H1 (cell line): ENCODE data around the gene PRPF6. TPM values are rescaled to one million over a fixed set of nuclear protein-coding genes. Genes with fewer than 3 reads are reported as not detected.

Source experiments
- CTCF ChIA-PET: fragments of 300-600 bp; sonication (Branson Sonifier 250); formaldehyde crosslinking; loops from one replicate; lab custom pipeline; 2021; ENCODE audit not compliant: partially characterized antibody; lab: Charles Lee
- POLR2A ChIA-PET: fragments of 300-600 bp; sonication (Branson Sonifier 250); formaldehyde crosslinking; loops from one replicate; lab custom pipeline; 2021; ENCODE audit warnings: inconsistent platforms; ENCODE audit not compliant: partially characterized antibody; lab: Charles Lee
- DNase-seq, 2 experiments: peaks; one replicate each; pipeline versions ENCODE4 v3.0.0 to v3.0.0-alpha.2; 2010 to 2022; ENCODE audit warnings: low spot score in 2 of 2, low read depth in 1 of 2, mixed read lengths in 1 of 2
- FAIRE-seq: peaks from 2 replicates; lab custom pipeline; 2011; peaks lifted over from hg19 to GRCh38; lab: Jason Lieb, UNC
- H2AFZ ChIP-seq: 2 replicates; pipeline ENCODE4 v1.8.1; 2012; ENCODE audit warnings: low read length, inconsistent platforms
- H2AK5ac ChIP-seq: 2 replicates; pipeline ENCODE4 v1.6.1; 2013; ENCODE audit warnings: low read depth, low read length
- H2BK120ac ChIP-seq: replicated peaks from 2 replicates; pipeline ENCODE3; 2013; ENCODE audit warnings: low read depth, low read length, inconsistent platforms
- H2BK12ac ChIP-seq: 2 replicates; pipeline ENCODE4 v1.6.1; 2013; ENCODE audit warnings: low read depth, low read length
- H2BK15ac ChIP-seq: 2 replicates; pipeline ENCODE4 v1.6.1; 2013; ENCODE audit warnings: low read length
- H2BK20ac ChIP-seq: 2 replicates; pipeline ENCODE4 v1.6.1; 2013; ENCODE audit warnings: low read length
- H2BK5ac ChIP-seq: 2 replicates; pipeline ENCODE4 v1.6.1; 2013; ENCODE audit warnings: low read depth, low read length
- H3K14ac ChIP-seq: 2 replicates; pipeline ENCODE4 v1.6.1; 2013; ENCODE audit warnings: inconsistent platforms; ENCODE audit not compliant: insufficient read length
- H3K18ac ChIP-seq: 2 replicates; pipeline ENCODE4 v1.6.1; 2013; ENCODE audit warnings: low read length; ENCODE audit errors: extremely low read depth
- H3K23ac ChIP-seq: 2 replicates; pipeline ENCODE4 v1.6.1; 2013; ENCODE audit warnings: inconsistent platforms; ENCODE audit not compliant: insufficient read length
- H3K23me2 ChIP-seq: 2 replicates; pipeline ENCODE4 v1.6.1; 2013; ENCODE audit warnings: low read depth, low read length
- H3K27ac ChIP-seq: 2 replicates; pipeline ENCODE4 v1.6.1; 2011; ENCODE audit warnings: low read depth, low read length, inconsistent platforms
- H3K27me3 ChIP-seq, 4 experiments: replicated peaks in 1 of 4; 1 replicate in 1 of 4; 2 replicates in 3 of 4; pipeline versions ENCODE4 v1.6.1 to v1.8.1; 2011 to 2013; ENCODE audit warnings: low read length in 3 of 4, mild to moderate bottlenecking in 3 of 4, inconsistent platforms in 2 of 4, mixed read lengths in 2 of 4, moderate library complexity in 1 of 4; ENCODE audit not compliant: control insufficient read depth in 3 of 4, insufficient read depth in 3 of 4; ENCODE audit errors: extremely low read depth in 1 of 4
- H3K36me3 ChIP-seq, 4 experiments: 2 replicates each; pipeline versions ENCODE4 v1.6.1 to v1.8.1; 2011 to 2013; ENCODE audit warnings: mild to moderate bottlenecking in 4 of 4, low read length in 3 of 4, moderate library complexity in 2 of 4, control low read depth in 1 of 4, inconsistent platforms in 1 of 4; ENCODE audit not compliant: insufficient read depth in 4 of 4, control insufficient read depth in 2 of 4
- H3K4ac ChIP-seq: replicated peaks from 2 replicates; pipeline ENCODE3; 2013; ENCODE audit warnings: low read length, low read depth, mixed read lengths, inconsistent platforms; ENCODE audit not compliant: insufficient read length
- H3K4me1 ChIP-seq, 4 experiments: replicated peaks in 1 of 4; 1 replicate in 1 of 4; 2 replicates in 3 of 4; pipeline versions ENCODE4 v1.6.1 to v1.8.1; 2011 to 2013; ENCODE audit warnings: low read length in 3 of 4, inconsistent platforms in 2 of 4, mixed read lengths in 1 of 4; ENCODE audit not compliant: insufficient read depth in 4 of 4, control insufficient read depth in 3 of 4
- H3K4me2 ChIP-seq, 2 experiments: 2 replicates each; pipeline versions ENCODE4 v1.6.1 to v1.8.1; 2011 to 2013; ENCODE audit warnings: low read depth in 2 of 2, low read length in 2 of 2, control low read depth in 1 of 2, inconsistent platforms in 1 of 2, mild to moderate bottlenecking in 1 of 2; ENCODE audit not compliant: insufficient read depth in 1 of 2
- H3K4me3 ChIP-seq, 4 experiments: fragments of 200-600, 300-600 bp in 1 of 4; sonication (generic), shearing (Covaris generic), sonication (Bioruptor Twin) in 1 of 4; 2 replicates each; pipeline versions ENCODE4 v1.5.1 to v1.8.1; 2011 to 2016; ENCODE audit warnings: low read length in 4 of 4, low read depth in 3 of 4, control low read depth in 2 of 4, inconsistent platforms in 2 of 4, mild to moderate bottlenecking in 2 of 4, mixed read lengths in 1 of 4, moderate library complexity in 1 of 4; ENCODE audit not compliant: insufficient read depth in 2 of 4; ENCODE audit errors: extremely low read depth in 1 of 4
- H3K56ac ChIP-seq: replicated peaks from 2 replicates; pipeline ENCODE3; 2013; ENCODE audit warnings: low read depth, mild to moderate bottlenecking, mixed read lengths, low read length, inconsistent platforms; ENCODE audit not compliant: insufficient read length
- H3K79me1 ChIP-seq: 2 replicates; pipeline ENCODE4 v1.6.1; 2013; ENCODE audit warnings: low read depth, low read length, control low read depth
- H3K79me2 ChIP-seq, 2 experiments: 2 replicates each; pipeline versions ENCODE4 v1.6.1 to v1.8.1; 2012 to 2013; ENCODE audit warnings: low read length in 2 of 2, mild to moderate bottlenecking in 2 of 2, inconsistent platforms in 1 of 2; ENCODE audit not compliant: insufficient read depth in 2 of 2, control insufficient read depth in 1 of 2
- H3K9ac ChIP-seq, 4 experiments: replicated peaks in 1 of 4; 1 replicate in 1 of 4; 2 replicates in 3 of 4; pipeline versions ENCODE4 v1.6.1 to v1.8.1; 2011 to 2013; ENCODE audit warnings: low read depth in 3 of 4, low read length in 3 of 4, control low read depth in 2 of 4, mild to moderate bottlenecking in 2 of 4, moderate library complexity in 2 of 4, inconsistent platforms in 1 of 4; ENCODE audit errors: extremely low read depth in 1 of 4
- H3K9me3 ChIP-seq, 2 experiments: 2 replicates each; pipeline versions ENCODE4 v1.6.1 to v1.8.1; 2012 to 2013; ENCODE audit warnings: mild to moderate bottlenecking in 2 of 2, moderate library complexity in 2 of 2, control low read depth in 1 of 2, inconsistent platforms in 1 of 2, low read depth in 1 of 2, low read length in 1 of 2, mixed read lengths in 1 of 2; ENCODE audit not compliant: insufficient read depth in 2 of 2
- H4K20me1 ChIP-seq, 2 experiments: replicated peaks in 1 of 2; 2 replicates each; pipeline versions ENCODE3 to v1.8.1; 2011 to 2013; ENCODE audit warnings: inconsistent platforms in 2 of 2, low read length in 2 of 2, mild to moderate bottlenecking in 1 of 2; ENCODE audit not compliant: insufficient read depth in 2 of 2, control insufficient read depth in 1 of 2
- H4K5ac ChIP-seq: 2 replicates; pipeline ENCODE4 v1.6.1; 2013; ENCODE audit warnings: low read length, low read depth, mixed read lengths, inconsistent platforms; ENCODE audit not compliant: insufficient read length
- H4K8ac ChIP-seq: 2 replicates; pipeline ENCODE4 v1.8.0; 2013; ENCODE audit warnings: mild to moderate bottlenecking, moderate library complexity, low read length, inconsistent platforms; ENCODE audit not compliant: insufficient read depth; ENCODE audit errors: extremely low read depth
- H4K91ac ChIP-seq: replicated peaks from 2 replicates; pipeline ENCODE3; 2013; ENCODE audit warnings: low read length, mixed read lengths, inconsistent platforms; ENCODE audit not compliant: insufficient read length
- CHD2 ChIP-seq: IDR thresholded peaks from 2 replicates; pipeline ENCODE4 v1.6.1; 2012; ENCODE audit warnings: low read length, improper control_type of control experiment
- NANOG ChIP-seq: IDR thresholded peaks from 2 replicates; pipeline ENCODE4 v1.6.1; 2011; ENCODE audit warnings: low read length, low read depth, mild to moderate bottlenecking, inconsistent platforms; ENCODE audit not compliant: insufficient read depth, poor library complexity, severe bottlenecking
- PHF8 ChIP-seq: fragments of 200-600 bp; sonication (generic); conservative IDR thresholded peaks from 2 replicates; pipeline ENCODE4 v1.7.1; 2012; ENCODE audit warnings: low read depth, mild to moderate bottlenecking, inconsistent platforms, low read length, moderate library complexity
- RBBP5 ChIP-seq: IDR thresholded peaks from 2 replicates; pipeline ENCODE4 v1.7.1; 2012; ENCODE audit warnings: low read depth, mild to moderate bottlenecking, inconsistent platforms, low read length, moderate library complexity, borderline replicate concordance
- SIN3A ChIP-seq, 2 experiments: IDR thresholded peaks in 1 of 2; conservative IDR thresholded peaks in 1 of 2; 2 replicates each; pipeline ENCODE4 v1.6.1; 2011 to 2012; ENCODE audit warnings: low read length in 2 of 2, improper control_type of control experiment in 1 of 2, low read depth in 1 of 2, mild to moderate bottlenecking in 1 of 2
- SP1 ChIP-seq: IDR thresholded peaks from 2 replicates; pipeline ENCODE4 v1.6.1; 2011; ENCODE audit warnings: low read depth, low read length
- WGBS, 2 experiments: shearing (Covaris generic) in 1 of 2; methylation state at CpG; one replicate each; pipeline versions ENCODE4 v1.1.6 to v1.1.7; 2013 to 2015; ENCODE audit warnings: low lambda C conversion rate in 2 of 2, mixed read lengths in 2 of 2, inconsistent platforms in 1 of 2, low coverage in 1 of 2, missing lambda C conversion rate in 1 of 2; ENCODE audit not compliant: insufficient replicate concordance in 2 of 2, insufficient coverage in 1 of 2, insufficient read length in 1 of 2; ENCODE audit errors: extremely low coverage in 1 of 2, missing lambda C conversion rate in 1 of 2; 5-methylcytosine and 5-hydroxymethylcytosine counted together
- polyA plus RNA-seq, 7 experiments: library from polyadenylated mRNA; depleted of rRNA in 3 of 7; stranded (reverse) in 5 of 7; unstranded in 2 of 7; fragments of >200 nt in 5 of 7; fragments of 200-250 nt in 2 of 7; gene quantifications; 1 replicate in 5 of 7; 2 replicates in 1 of 7; 4 replicates in 1 of 7; pipeline versions ENCODE4 v1.2.1 to v1.2.3, GENCODE V29; 2011 to 2013; ENCODE audit warnings: missing spikeins in 2 of 7, mixed read lengths in 2 of 7
- total RNA-seq: library from RNA; stranded (reverse); fragmentation: NEBNext Ultra II Directional; extraction: Animal tissue kit (Norgen Biotek cat#: 25700); gene quantifications from 2 replicates; pipeline ENCODE4 v1.2.1, GENCODE V29; 2021
- TF ChIP-seq, protein P1 (sequence below): IDR thresholded peaks from 2 replicates; pipeline ENCODE4 v1.6.1; 2012; ENCODE audit warnings: inconsistent platforms
- TF ChIP-seq, protein P2 (sequence below): IDR thresholded peaks from 2 replicates; pipeline ENCODE4 v1.6.1; 2012; ENCODE audit warnings: inconsistent platforms

Gene PRPF6
- total and polyA plus RNA-seq, 2 of the 8 experiments (the other 6 are each of a cell fraction or from before 2014, with no cell fraction given), result 27.9 to 76.9 TPM

DNA sequence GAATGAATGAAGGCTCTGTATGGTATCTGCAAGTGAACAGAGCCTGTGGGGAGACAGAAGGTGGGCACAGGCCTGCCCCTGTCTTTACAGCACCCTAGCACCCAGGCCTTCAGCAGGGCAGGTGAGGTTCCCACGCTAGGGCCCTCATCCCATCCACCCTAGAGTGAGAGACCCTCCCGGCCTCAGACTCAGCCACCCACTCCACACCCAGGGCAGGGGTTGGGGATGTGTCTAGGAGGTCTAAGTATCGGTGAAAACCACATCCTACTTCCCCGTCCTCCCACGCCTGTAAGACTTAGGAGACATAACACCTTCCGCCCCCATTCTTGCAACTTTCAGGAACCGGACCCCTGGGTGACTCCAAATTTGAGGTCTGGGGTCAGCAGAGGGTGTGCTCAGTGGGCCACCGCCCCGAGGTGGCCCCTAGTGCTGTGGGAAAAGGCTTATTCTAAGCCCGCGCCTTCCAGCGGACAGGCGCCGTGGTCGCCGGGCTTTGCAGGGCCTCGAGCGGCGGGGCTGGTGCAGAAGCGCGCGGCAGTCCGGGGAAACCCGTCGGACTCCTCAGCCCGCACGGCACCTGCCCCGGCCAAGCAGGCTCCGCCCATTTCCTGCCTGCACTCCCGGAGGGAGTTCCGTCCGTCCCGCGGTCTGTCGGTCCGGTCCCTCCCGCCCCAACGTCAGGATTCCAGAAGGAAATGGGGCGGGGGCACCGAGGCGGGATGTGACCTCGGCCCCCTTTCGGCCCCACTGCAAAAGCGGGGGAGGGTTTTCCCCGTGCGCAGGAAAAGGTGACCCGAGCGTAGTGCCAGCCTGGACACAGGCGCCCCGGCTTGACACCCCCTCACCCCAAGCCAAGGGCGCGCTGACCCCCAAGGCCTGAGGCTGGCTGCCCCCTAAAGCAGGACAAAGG, 2.4 kb upstream of the PRPF6 start:
- H3K23me2 ChIP-seq, result peaks cover 14% of the 10 kb centered on the region
- WGBS, 2 experiments, result 12% methylated on average over 36 of the region's 52 CpGs; no CpG with 5 or more reads in 1 of the 2 experiments
- peak in 1 of 2 experiments; percentile 89 for DNase-seq
- H3K79me1 ChIP-seq, result peaks cover 4% of the 10 kb centered on the region; the same call in 1 of the 2 replicates
- H2BK20ac ChIP-seq, result no peak overlapping the region
- peaks cover 0 to 9% (median 2%) of the 10 kb centered on the region in 4 experiments; a peak in 3 of 7 replicates for H3K27me3 ChIP-seq
- peaks cover 4 to 28% (median 12%) of the 10 kb centered on the region in 4 experiments; a peak in 6 of 7 replicates for H3K4me1 ChIP-seq
- H2BK5ac ChIP-seq, result no peak overlapping the region
- H3K4ac ChIP-seq, result peak overlapping the region; percentile 67
- peaks cover 0 to 20% of the 10 kb centered on the region in 2 experiments; a peak in 3 of 4 replicates for H3K79me2 ChIP-seq
- H3K36me3 ChIP-seq, result peaks cover 0 to 5% (median 0%) of the 10 kb centered on the region in 4 experiments; a peak in 1 of 8 replicates
- peak overlapping the region; percentile 55 for H2BK120ac ChIP-seq
- no peak overlapping the region for H3K27ac ChIP-seq
- ChIA-PET POLR2A (interaction anchor here (1.5 to 1.9 kb wide), 2 partner anchors 19 to 67 kb away, joined by 3 to 5 read pairs; no protein-coding TSS in a partner anchor), CTCF (interaction anchor here (1.2 to 1.3 kb wide), 3 partner anchors 44 to 375 kb away, joined by 3 to 5 read pairs (median 3); no protein-coding TSS in a partner anchor)
- FAIRE-seq, result no peak
- H3K9ac ChIP-seq, result peak overlapping the region in 1 of 4 experiments; percentile 38; a peak in 1 of 7 replicates
- peak overlapping the region; percentile 57 to 89 (median 63) for H3K4me3 ChIP-seq
- peak overlapping the region; percentile 57 for H4K8ac ChIP-seq
- TF ChIP-seq, protein P1, sequence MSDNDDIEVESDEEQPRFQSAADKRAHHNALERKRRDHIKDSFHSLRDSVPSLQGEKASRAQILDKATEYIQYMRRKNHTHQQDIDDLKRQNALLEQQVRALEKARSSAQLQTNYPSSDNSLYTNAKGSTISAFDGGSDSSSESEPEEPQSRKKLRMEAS, result peak; percentile 56; the same call in 1 of the 2 replicates
- TF ChIP-seq PHF8, result 0 out of 2 replicates have a peak, but pooled peaks have one; percentile 39
- TF ChIP-seq NANOG, result no peak
- peak in 1 of 2 experiments; percentile 55; a peak in 1 of 4 replicates for TF ChIP-seq SIN3A (conservative IDR thresholded peaks at IDR 0.05 in 1 of 2, IDR thresholded peaks at IDR 0.05 in 1 of 2; ENCODE audit: low read depth in 1 of 2, low read length in 2 of 2)
- TF ChIP-seq RBBP5, result peak; percentile 78
- TF ChIP-seq CHD2, result no peak
- TF ChIP-seq, protein P2, sequence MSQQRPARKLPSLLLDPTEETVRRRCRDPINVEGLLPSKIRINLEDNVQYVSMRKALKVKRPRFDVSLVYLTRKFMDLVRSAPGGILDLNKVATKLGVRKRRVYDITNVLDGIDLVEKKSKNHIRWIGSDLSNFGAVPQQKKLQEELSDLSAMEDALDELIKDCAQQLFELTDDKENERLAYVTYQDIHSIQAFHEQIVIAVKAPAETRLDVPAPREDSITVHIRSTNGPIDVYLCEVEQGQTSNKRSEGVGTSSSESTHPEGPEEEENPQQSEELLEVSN, result peak; percentile 70; the same call in 1 of the 2 replicates
- TF ChIP-seq SP1, result peak; percentile 57; the same call in 1 of the 2 replicates
- peak overlapping the region; percentile 62 to 92 for H3K4me2 ChIP-seq
- H3K18ac ChIP-seq, result no peak overlapping the region; the same call in none of the 2 replicates
- H2BK12ac ChIP-seq, result peak overlapping the region; percentile 39; the same call in 1 of the 2 replicates
- H2AK5ac ChIP-seq, result no peak overlapping the region
- no peak overlapping the region for H3K23ac ChIP-seq
- H3K14ac ChIP-seq, result no peak overlapping the region
- H4K91ac ChIP-seq, result peak overlapping the region; percentile 88
- no peaks in the 10 kb centered on the region for H3K9me3 ChIP-seq
- H4K20me1 ChIP-seq, result peaks cover 3 to 12% of the 10 kb centered on the region in 2 experiments
- peak overlapping the region; percentile 79; the same call in 1 of the 2 replicates for H2AFZ ChIP-seq
- H4K5ac ChIP-seq, result peak overlapping the region; percentile 42
- peak overlapping the region; percentile 72; the same call in 1 of the 2 replicates for H2BK15ac ChIP-seq
- H3K56ac ChIP-seq, result peak overlapping the region; percentile 52
